HG03108 (cell line): ENCODE measurements around the gene EPHA3.

Source experiments
- ATAC-seq: cut with Tn5 transposase; IDR thresholded peaks from one replicate; pipeline ENCODE4 v1.9.1; 2021; ENCODE audit warnings: moderate library complexity; ENCODE audit not compliant: unreplicated experiment

The EPHA3 gene

DNA sequence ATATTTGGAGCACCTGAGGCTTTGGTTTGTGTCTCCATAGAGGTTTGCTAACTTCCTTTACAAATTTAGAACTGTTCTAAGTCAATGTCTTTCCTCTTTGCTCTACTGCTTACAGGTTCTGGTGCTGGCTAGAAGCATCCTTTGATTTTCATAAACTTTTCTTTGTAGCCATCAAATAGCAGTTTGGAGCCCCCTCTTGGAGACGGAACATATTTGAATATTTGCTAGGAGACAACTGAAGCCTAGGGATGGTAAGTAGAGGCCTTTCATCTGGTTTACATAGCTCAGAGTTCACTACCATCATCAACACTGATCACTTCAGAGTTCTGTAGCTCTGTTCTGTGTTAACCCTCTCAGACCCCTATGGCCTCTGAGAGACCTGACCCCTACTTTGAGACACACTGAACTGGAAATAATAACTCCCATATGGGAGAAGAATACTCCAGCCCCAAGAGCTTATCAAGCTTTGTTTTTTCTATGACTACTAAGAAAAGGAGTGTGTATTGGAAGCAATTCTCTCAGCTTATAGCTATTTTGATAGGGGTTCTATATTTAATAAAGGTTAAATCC lies 420.4 kb downstream of the EPHA3 start:
- ATAC-seq = no peak
